Endothelial cell of umbilical vein (primary cell): ENCODE results near the gene P2RY2. TPM values are rescaled to one million over a fixed set of nuclear protein-coding genes. Genes with fewer than 3 reads are reported as not detected.

ENCODE experiments used
- BruUV-seq: library from RNA; stranded (reverse); fragments of 400-500 nt; replicated peaks from 2 replicates; lab custom pipeline; 2021; lab: Mats Ljungman, UMichigan
- CTCF ChIA-PET: fragments of 300-600, 350-600 bp; sonication (Branson Sonifier 250); formaldehyde crosslinking; loops from one replicate; lab custom pipeline; 2021; ENCODE audit warnings: antibody characterized with exemption, inconsistent platforms; lab: Charles Lee
- POLR2A ChIA-PET: fragments of 300-600, 350-600 bp; sonication (Branson Sonifier 250); formaldehyde crosslinking; loops from one replicate; lab custom pipeline; 2021; ENCODE audit warnings: antibody characterized with exemption, inconsistent platforms; lab: Charles Lee
- DNase-seq: peaks from one replicate; pipeline ENCODE4 v3.0.0-alpha.2; 2011; ENCODE audit warnings: low read depth, low spot score
- FAIRE-seq: peaks from 2 replicates; lab custom pipeline; 2011; peaks lifted over from hg19 to GRCh38; lab: Jason Lieb, UNC
- H2AFZ ChIP-seq: 2 replicates; pipeline ENCODE4 v1.6.0; 2012; ENCODE audit warnings: low read depth, low read length, control low read depth, inconsistent platforms
- H3K27ac ChIP-seq: 2 replicates; pipeline ENCODE4 v1.5.1; 2011; ENCODE audit warnings: low read depth, mild to moderate bottlenecking, control low read depth, low read length, moderate library complexity; ENCODE audit not compliant: insufficient read depth
- H3K27me3 ChIP-seq, 2 experiments: 2 replicates each; pipeline versions ENCODE4 v1.6.0 to v1.6.1; 2011; ENCODE audit warnings: low read length in 2 of 2, mixed read lengths in 1 of 2; ENCODE audit not compliant: control insufficient read depth in 2 of 2, insufficient read depth in 2 of 2
- H3K36me3 ChIP-seq, 2 experiments: 2 replicates in 1 of 2; 3 replicates in 1 of 2; pipeline ENCODE4 v1.5.1; 2011; ENCODE audit warnings: low read length in 2 of 2, mild to moderate bottlenecking in 1 of 2, moderate library complexity in 1 of 2; ENCODE audit not compliant: control insufficient read depth in 2 of 2, insufficient read depth in 2 of 2; ENCODE audit errors: extremely low read depth in 1 of 2
- H3K4me1 ChIP-seq: 3 replicates; pipeline ENCODE4 v1.5.1; 2011; ENCODE audit warnings: mild to moderate bottlenecking, low read length; ENCODE audit not compliant: control insufficient read depth, insufficient read depth; ENCODE audit errors: extremely low read depth
- H3K4me2 ChIP-seq: 2 replicates; pipeline ENCODE4 v1.6.1; 2011; ENCODE audit warnings: low read length, control low read depth, mixed read lengths; ENCODE audit not compliant: insufficient read depth
- H3K4me3 ChIP-seq, 3 experiments: fragments of 200-600 bp in 1 of 3; sonication (generic), shearing (Covaris generic) in 1 of 3; replicated peaks in 1 of 3; 2 replicates each; pipeline ENCODE4 v1.5.1; 2011 to 2016; ENCODE audit warnings: control low read depth in 3 of 3, low read length in 3 of 3, mild to moderate bottlenecking in 2 of 3, inconsistent platforms in 1 of 3, low read depth in 1 of 3, moderate library complexity in 1 of 3; ENCODE audit not compliant: insufficient read depth in 1 of 3
- H3K79me2 ChIP-seq: 2 replicates; pipeline ENCODE4 v1.6.0; 2012; ENCODE audit warnings: low read length, inconsistent platforms; ENCODE audit not compliant: control insufficient read depth, insufficient read depth
- H3K9ac ChIP-seq: replicated peaks from 2 replicates; pipeline ENCODE3; 2011; ENCODE audit warnings: low read length, control low read depth; ENCODE audit not compliant: insufficient read depth; ENCODE audit errors: extremely low read depth
- H3K9me1 ChIP-seq: replicated peaks from 3 replicates; pipeline ENCODE4 v1.6.0; 2011; ENCODE audit warnings: mild to moderate bottlenecking, low read length; ENCODE audit not compliant: control insufficient read depth, insufficient read depth; ENCODE audit errors: extremely low read depth
- H3K9me3 ChIP-seq: replicated peaks from 2 replicates; pipeline ENCODE4 v1.5.1; 2012; ENCODE audit warnings: low read length, inconsistent platforms; ENCODE audit not compliant: control insufficient read depth, insufficient read depth
- H4K20me1 ChIP-seq: replicated peaks from 2 replicates; pipeline ENCODE3; 2011; ENCODE audit warnings: mild to moderate bottlenecking, low read length; ENCODE audit not compliant: control insufficient read depth, insufficient read depth; ENCODE audit errors: extremely low read depth
- EZH2 ChIP-seq: IDR thresholded peaks from 2 replicates; pipeline ENCODE4 v1.6.1; 2012; ENCODE audit warnings: borderline replicate concordance, low read depth, mild to moderate bottlenecking, moderate library complexity, low read length, inconsistent platforms; ENCODE audit not compliant: severe bottlenecking
- FOS ChIP-seq: IDR thresholded peaks from 2 replicates; pipeline ENCODE4 v1.6.1; 2011; ENCODE audit warnings: mild to moderate bottlenecking, low read length, moderate library complexity, borderline replicate concordance; ENCODE audit not compliant: insufficient read depth
- GATA2 ChIP-seq: IDR thresholded peaks from 2 replicates; pipeline ENCODE4 v1.7.0; 2011; ENCODE audit warnings: low read depth, mild to moderate bottlenecking, moderate library complexity, mixed read lengths, low read length; ENCODE audit not compliant: insufficient read length, insufficient read depth
- JUN ChIP-seq: IDR thresholded peaks from 2 replicates; pipeline ENCODE4 v1.6.1; 2011; ENCODE audit warnings: borderline replicate concordance, low read depth; ENCODE audit not compliant: insufficient read length, insufficient read depth
- MYC ChIP-seq: IDR thresholded peaks from one replicate; pipeline ENCODE4 v1.6.1; 2011; ENCODE audit warnings: mild to moderate bottlenecking, low read depth, low read length
- POLR2A ChIP-seq: IDR thresholded peaks from 2 replicates; pipeline ENCODE4 v1.6.1; 2012; ENCODE audit warnings: low read depth, mild to moderate bottlenecking, control low read depth, low read length
- POLR2AphosphoS5 ChIP-seq: IDR thresholded peaks from 2 replicates; pipeline ENCODE4 v1.6.1; 2012; ENCODE audit warnings: low read depth, mild to moderate bottlenecking, control low read depth, low read length, moderate library complexity; ENCODE audit not compliant: insufficient read depth
- dilution Hi-C: fragments of 300-500 bp; cut with MboI; formaldehyde crosslinking; loops from one replicate; pipeline ENCODE4 v1.15.0; 2019; ENCODE audit warnings: low sequenced_read_pairs; ENCODE audit not compliant: extremely low pct_ligation_motif_present
- intact Hi-C: fragments of 100-400 bp; cut with micrococcal nuclease; formaldehyde crosslinking; loops from one replicate; pipeline ENCODE4 v1.10.0; 2022
- polyA plus RNA-seq, 4 experiments: library from polyadenylated mRNA; depleted of rRNA in 3 of 4; stranded (reverse) in 3 of 4; unstranded in 1 of 4; fragments of >200 nt; gene quantifications; 2 replicates each; pipeline versions ENCODE4 v1.2.1 to v1.2.3, GENCODE V29; 2011 to 2012; ENCODE audit warnings: missing spikeins in 1 of 4
- total RNA-seq: library from RNA; stranded (reverse); gene quantifications from 2 replicates; pipeline ENCODE4 v1.2.3, GENCODE V29; 2021
- TF ChIP-seq, protein P1 (sequence below), 2 donors: IDR thresholded peaks; 1 replicate in 1 of 2; 2 replicates in 1 of 2; pipeline ENCODE4 v1.5.1; 2011; ENCODE audit warnings: low read length in 2 of 2, mild to moderate bottlenecking in 2 of 2, moderate library complexity in 2 of 2, control low read depth in 1 of 2, inconsistent platforms in 1 of 2, low read depth in 1 of 2; ENCODE audit not compliant: insufficient read depth in 1 of 2; ENCODE audit errors: extremely low read depth in 1 of 2
- TF ChIP-seq, protein P2 (sequence below): IDR thresholded peaks from 2 replicates; pipeline ENCODE4 v1.6.1; 2011; ENCODE audit not compliant: insufficient read depth, insufficient read length

The P2RY2 gene
- total and polyA plus RNA-seq, 2 donors (not counting 3 experiments of a cell fraction or from before 2014, with no cell fraction given): 4.8 to 5.6 TPM

DNA sequence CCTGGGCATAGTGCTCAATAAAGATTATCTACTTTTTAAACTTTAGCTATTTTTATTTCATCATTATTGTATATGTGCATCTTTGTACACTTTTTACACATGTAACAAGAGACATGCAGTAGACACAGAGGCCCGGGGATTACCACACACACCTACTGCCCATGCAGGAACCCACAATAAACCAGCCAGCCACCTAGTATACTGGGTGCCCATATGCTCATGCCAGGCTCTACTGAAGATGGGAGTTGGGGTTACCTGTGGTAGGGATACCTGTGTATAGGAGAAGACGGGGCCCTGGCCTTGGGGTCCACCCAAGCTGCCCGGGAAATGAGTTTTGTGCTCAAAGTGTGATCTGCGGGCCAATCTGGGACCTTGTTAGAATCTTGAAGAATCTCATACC is 31.2 kb upstream of the P2RY2 start:
- Histone ChIP-seq H3K79me2 (no peaks in the 10 kb centered on the region), H3K27ac (no peak overlapping the region), H3K9me3 (no peaks in the 10 kb centered on the region), H3K4me1 (peaks cover 23% of the 10 kb centered on the region), H4K20me1 (no peaks in the 10 kb centered on the region), H3K4me3 (no peak overlapping the region), H3K9ac (no peak overlapping the region), H3K9me1 (no peaks in the 10 kb centered on the region), H3K27me3 (no peaks in the 10 kb centered on the region), H2AFZ (no peak overlapping the region), H3K36me3 (no peaks in the 10 kb centered on the region), H3K4me2 (no peak overlapping the region)
- no TSS peak for BruUV-seq
- DNase-seq (no peak), FAIRE-seq (no peak)
- intact Hi-C loops: no loop called here
- dilution Hi-C loops: no loop called here
- TF ChIP-seq MYC (no peak), GATA2 (no peak), FOS (no peak)
- TF ChIP-seq, protein P1, sequence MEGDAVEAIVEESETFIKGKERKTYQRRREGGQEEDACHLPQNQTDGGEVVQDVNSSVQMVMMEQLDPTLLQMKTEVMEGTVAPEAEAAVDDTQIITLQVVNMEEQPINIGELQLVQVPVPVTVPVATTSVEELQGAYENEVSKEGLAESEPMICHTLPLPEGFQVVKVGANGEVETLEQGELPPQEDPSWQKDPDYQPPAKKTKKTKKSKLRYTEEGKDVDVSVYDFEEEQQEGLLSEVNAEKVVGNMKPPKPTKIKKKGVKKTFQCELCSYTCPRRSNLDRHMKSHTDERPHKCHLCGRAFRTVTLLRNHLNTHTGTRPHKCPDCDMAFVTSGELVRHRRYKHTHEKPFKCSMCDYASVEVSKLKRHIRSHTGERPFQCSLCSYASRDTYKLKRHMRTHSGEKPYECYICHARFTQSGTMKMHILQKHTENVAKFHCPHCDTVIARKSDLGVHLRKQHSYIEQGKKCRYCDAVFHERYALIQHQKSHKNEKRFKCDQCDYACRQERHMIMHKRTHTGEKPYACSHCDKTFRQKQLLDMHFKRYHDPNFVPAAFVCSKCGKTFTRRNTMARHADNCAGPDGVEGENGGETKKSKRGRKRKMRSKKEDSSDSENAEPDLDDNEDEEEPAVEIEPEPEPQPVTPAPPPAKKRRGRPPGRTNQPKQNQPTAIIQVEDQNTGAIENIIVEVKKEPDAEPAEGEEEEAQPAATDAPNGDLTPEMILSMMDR (IDR thresholded peaks at IDR 0.05; ENCODE audit: extremely low read depth in 1 of 2, insufficient read depth in 1 of 2, low read depth in 1 of 2, low read length in 2 of 2): no peak
- TF ChIP-seq, protein P2, sequence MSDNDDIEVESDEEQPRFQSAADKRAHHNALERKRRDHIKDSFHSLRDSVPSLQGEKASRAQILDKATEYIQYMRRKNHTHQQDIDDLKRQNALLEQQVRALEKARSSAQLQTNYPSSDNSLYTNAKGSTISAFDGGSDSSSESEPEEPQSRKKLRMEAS: no peak
- POLR2A ChIA-PET: no interaction called here
- CTCF ChIA-PET: interaction anchor here (1.1 to 5.1 kb wide), 14 partner anchors 9 to 454 kb away, joined by 3 to 110 read pairs (median 13); partner anchors contain the start of genes FCHSD2 and P2RY2

DNA sequence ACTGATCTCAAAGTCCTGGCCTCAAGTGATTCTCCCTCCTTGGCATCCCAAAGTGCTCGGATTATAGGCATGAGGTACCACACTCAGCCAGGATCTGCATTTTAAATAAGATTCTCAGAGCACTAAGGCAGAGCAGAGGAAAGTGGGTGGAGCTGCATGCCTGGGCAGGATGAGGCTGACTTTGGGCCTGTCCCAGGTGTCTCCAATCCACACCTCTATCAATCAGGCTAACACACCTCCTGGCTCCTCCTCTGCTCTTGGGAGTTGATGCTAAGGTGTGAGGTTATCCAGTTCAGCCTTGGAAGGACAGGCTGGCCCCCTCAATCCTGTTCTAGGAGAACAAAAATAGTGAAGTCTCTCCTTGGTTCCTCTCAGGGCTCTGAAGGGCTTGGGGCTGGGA is 30.2 kb upstream of the P2RY2 start:
- Histone ChIP-seq H2AFZ (no peak overlapping the region), H3K9me3 (no peaks in the 10 kb centered on the region), H3K27ac (no peak overlapping the region), H3K36me3 (no peaks in the 10 kb centered on the region), H4K20me1 (no peaks in the 10 kb centered on the region), H3K9me1 (no peaks in the 10 kb centered on the region), H3K4me2 (no peak overlapping the region), H3K4me3 (no peak overlapping the region), H3K27me3 (no peaks in the 10 kb centered on the region), H3K79me2 (no peaks in the 10 kb centered on the region), H3K4me1 (peaks cover 29% of the 10 kb centered on the region), H3K9ac (no peak overlapping the region)
- POLR2A ChIA-PET: no interaction called here
- FAIRE-seq (no peak), DNase-seq (no peak)
- dilution Hi-C loops (no loop called here), intact Hi-C loops (no loop called here)
- CTCF ChIA-PET: interaction anchor here (1.8 to 4.9 kb wide), 4 partner anchors 10 to 49 kb away, joined by 5 to 26 read pairs (median 14); no protein-coding TSS in a partner anchor
- BruUV-seq: no TSS peak
- TF ChIP-seq POLR2AphosphoS5 (no peak), MYC (no peak), EZH2 (no peak), POLR2A (no peak), JUN (no peak), FOS (no peak), GATA2 (no peak)
- TF ChIP-seq, protein P1 (IDR thresholded peaks at IDR 0.05; ENCODE audit: extremely low read depth in 1 of 2, insufficient read depth in 1 of 2, low read depth in 1 of 2, low read length in 2 of 2): no peak
- TF ChIP-seq, protein P2: no peak
